ENCODE measurements around the gene NCKAP5L.
"Not testable (repeated sequence)": the region's sequence is repeated elsewhere in the genome, so short reads cannot be mapped to it uniquely, and the experiment has no call there.

The NCKAP5L gene

GRCh38 chr12:49798248-49798647 is 30.0 kb downstream of the NCKAP5L start:
- no peak for DNase-seq (ENCODE audit: low spot score)

GRCh38 chr12:49797449-49797776 is 30.8 kb downstream of the NCKAP5L start:
- DNase-seq (ENCODE audit: low spot score), result no peak

DNA sequence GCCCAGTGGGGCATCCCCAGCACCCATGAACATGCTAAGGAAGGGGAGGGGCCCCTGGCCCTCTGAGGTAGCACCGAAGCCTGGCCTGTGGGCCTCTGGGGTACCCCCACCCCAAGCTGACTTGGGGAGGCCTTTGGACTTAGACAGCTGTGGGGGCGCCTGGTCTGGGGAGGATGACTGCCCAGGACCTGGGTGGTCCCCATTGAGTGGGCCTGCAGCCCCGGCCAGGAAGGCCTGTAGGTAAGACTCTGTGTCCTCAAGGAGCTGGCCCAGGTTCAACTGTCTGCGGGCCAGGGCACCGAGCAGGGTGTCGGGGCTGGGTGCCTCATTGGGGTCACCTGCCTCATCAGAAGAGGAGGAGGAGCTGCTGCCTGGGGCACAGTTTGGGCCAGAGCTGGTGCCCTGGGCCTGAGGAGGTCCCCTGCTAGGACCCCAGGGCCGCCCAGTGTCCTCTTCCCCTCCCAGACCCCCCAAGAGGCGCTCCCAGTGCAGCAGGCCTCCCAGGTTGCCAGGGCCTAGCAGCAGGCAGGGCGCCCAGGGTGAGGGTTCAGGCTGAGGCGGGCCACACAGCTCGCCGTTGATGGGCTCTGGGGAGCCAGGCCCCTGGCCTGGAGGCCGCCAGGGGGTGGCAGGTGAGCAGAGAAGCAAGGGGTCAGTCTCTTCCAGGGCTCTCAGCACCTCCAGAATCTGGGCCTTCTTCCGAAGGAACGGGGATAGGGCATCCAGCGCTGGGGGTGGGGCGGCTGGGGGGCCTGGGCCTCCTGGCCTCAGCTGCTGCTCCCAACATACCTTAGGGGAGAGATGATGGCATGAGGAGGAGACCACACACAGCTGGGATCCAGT is 31.4 kb downstream of the NCKAP5L start:
- DNase-seq (ENCODE audit: low spot score), result no peak

- DNase-seq (ENCODE audit: low spot score), result no peak
These were observed 32.1 kb downstream of the NCKAP5L start for GRCh38 chr12:49796155-49796554.

GRCh38 chr12:49795654-49796105 is 32.5 kb downstream of the NCKAP5L start:
- DNase-seq (ENCODE audit: low spot score), result no peak

- DNase-seq (ENCODE audit: low spot score), result no peak
These were observed 33.2 kb downstream of the NCKAP5L start for GRCh38 chr12:49794811-49795653.

GRCh38 chr12:49794021-49794420 is 34.2 kb downstream of the NCKAP5L start:
- no peak for DNase-seq (ENCODE audit: low spot score)

- DNase-seq (ENCODE audit: low spot score), result no peak
These were observed 34.6 kb downstream of the NCKAP5L start for GRCh38 chr12:49793620-49794019.

GRCh38 chr12:49792976-49793580 is 35.1 kb downstream of the NCKAP5L start:
- DNase-seq (ENCODE audit: low spot score), result no peak

DNA sequence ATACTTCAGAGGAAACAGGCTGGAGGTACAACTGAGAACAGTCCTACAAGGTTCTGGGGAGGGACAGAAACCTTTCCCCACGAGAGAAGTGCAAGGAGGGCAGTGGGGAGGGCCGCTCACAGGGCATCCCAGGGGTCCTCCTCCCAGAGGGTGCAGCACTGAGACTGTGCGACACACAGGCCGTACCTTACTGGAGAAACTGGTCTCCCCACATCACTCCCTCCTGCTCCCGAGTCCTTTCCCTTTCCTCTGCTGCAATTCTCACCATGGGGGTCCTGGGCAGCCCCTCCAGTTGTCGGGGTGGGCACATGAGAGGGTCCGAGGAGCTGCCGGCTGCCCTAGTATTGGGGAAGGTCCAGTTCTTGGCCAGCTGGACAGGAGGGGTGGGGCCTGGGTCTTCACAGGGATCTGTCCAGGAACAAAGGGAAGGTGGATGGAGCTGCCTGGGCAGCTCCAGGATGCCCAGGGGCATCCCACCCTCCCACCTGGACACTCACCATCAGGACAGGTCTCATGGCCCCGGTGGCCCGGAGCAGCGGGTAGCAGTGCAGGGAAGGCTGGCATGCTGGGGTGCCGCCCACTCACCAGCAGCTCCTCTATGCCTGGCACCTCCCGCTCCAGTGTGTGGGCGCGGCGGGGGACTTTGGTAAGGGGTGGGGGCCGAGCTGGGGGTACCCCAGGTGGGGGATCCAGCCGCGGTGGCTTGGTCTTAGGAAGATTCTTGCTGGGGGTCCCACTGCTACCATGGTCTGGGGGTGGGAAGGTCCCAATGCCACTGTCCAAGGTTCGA is 35.8 kb downstream of the NCKAP5L start:
- no peak for DNase-seq (ENCODE audit: low spot score)

GRCh38 chr12:49791700-49792099 is 36.5 kb downstream of the NCKAP5L start:
- no peak for DNase-seq (ENCODE audit: low spot score)

GRCh38 chr12:49790741-49791555 is 37.3 kb downstream of the NCKAP5L start:
- no peak for DNase-seq (ENCODE audit: low spot score)

- no peak for DNase-seq (ENCODE audit: low spot score)
These were observed 38.2 kb downstream of the NCKAP5L start for GRCh38 chr12:49789992-49790391.

GRCh38 chr12:49787672-49788071 is 40.5 kb downstream of the NCKAP5L start:
- DNase-seq (ENCODE audit: low spot score), result no peak

DNA sequence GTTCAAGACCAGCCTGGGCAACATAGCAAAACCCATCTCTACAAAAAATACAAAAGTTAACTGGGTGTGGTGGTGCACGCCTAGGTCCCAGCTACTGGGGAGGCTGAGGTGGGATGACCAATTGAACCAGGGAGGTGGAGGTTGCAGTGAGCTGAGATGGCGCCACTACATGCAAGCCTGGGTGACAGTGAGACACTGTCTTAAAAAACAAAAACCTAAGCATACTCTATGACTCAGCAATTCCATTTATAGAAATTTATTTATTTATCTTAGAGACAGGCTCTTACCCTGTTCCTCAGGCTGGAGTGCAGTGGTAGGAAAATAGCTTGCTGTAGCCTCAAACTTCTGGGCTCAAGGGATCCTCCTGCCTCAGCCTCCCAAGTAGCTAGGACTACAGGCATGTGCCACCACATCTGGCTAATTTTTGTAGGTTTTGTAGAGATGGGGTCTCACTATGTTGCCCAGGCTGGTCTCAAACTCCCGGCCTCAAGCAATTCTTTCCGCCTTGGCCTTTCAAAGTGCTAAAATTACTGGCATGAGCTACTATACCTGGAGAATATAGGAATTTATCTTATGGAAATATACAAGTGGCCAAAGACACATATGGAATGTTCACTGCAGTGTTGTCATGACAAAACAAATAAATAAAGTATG is 43.3 kb downstream of the NCKAP5L start:
- DNase-seq (ENCODE audit: low spot score), result no peak

- DNase-seq (ENCODE audit: low spot score), result no peak
These were observed 44.1 kb downstream of the NCKAP5L start for GRCh38 chr12:49783917-49784676.

- not testable (repeated sequence) for DNase-seq (ENCODE audit: low spot score)
These were observed 47.3 kb downstream of the NCKAP5L start for GRCh38 chr12:49780914-49781313.

DNA sequence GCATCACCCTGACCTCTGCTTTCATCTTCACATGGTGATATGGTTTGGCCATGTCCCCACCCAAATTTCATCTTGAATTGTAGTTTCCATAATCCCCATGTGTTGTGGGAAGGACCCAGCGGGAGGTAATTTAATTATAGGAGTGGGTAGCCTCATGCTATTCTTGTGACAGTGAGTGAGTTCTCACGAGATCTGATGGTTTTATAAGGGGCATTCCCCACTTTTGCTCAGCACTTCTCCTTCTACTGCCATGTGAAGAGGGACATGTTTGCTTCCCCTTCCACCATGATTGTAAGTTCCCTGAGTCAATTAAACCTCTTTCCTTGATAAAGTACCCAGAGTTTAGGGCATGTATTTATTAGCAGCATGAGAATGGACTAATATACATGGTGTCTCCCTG is 48.6 kb downstream of the NCKAP5L start:
- no peak for DNase-seq (ENCODE audit: low spot score)

DNA sequence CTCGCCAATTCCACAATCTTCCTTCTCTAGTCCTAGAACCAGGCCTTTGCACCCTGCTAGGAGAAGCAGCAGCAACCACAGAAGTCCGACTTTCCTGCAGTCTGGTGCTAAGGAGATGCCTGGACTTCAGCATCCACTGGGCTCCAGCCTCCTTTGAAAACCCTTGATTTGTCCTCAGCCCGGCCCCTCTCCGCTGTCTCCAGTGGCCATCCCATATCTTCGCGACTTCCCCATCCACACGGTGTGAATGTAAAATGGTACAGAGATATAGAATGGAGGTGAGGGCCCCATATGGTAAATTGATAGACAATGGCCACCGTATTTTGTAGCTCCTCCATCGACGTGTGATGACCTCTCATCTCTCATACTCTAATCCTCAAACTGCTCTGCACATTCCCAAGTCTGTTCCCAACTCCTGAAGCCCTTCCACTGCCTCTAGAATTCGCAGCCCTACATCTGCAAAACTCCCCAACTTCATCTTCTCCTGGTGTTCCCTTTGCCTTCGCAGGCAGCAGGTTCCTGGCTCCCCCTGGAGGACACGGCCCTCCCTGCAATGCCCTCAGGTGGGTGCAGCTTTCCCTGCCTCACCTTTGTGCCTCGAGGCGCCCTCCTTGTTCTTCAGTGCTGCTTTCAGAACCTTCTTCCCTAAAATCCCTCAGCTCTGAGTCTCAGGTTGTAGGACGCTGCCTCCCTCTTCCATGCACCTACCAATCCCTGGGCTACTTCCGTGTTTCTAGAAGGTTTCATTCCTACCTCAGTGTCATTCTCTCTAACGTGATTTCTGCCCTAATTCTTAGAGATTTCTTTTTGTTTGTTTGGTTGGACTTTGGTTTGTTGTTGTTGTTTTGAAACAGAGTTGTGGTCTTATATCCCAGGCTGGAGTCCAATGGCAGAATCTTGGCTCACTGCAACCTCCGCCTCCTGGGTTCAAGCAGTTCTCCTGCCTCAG is 50.1 kb downstream of the NCKAP5L start:
- DNase-seq (ENCODE audit: low spot score), result peak; percentile 79
